Measurements from ENCODE around the gene TMEM178B.

GRCh38 chr7:141369422-141369821 lies 295.6 kb downstream of the TMEM178B start:
- no peak for TF ChIP-seq CTCF (IDR thresholded peaks at IDR 0.05)
- no peak for TF ChIP-seq POLR2A (IDR thresholded peaks at IDR 0.05)
- TF ChIP-seq EP300 (IDR thresholded peaks at IDR 0.05), result no peak

Data from ovary (tissue), 3 donors.